HG03095 (cell line): ENCODE data around the gene GSTM3.
"Not testable (repeated sequence)": the region's sequence is repeated elsewhere in the genome, so short reads cannot be mapped to it uniquely, and the experiment has no call there.

Source experiments
- ATAC-seq: cut with Tn5 transposase; IDR thresholded peaks from one replicate; pipeline ENCODE4 v1.9.1; 2021; ENCODE audit warnings: moderate library complexity; ENCODE audit not compliant: unreplicated experiment

GSTM3 gene

GRCh38 chr1:109732390-109732881 lies 8.4 kb downstream of the GSTM3 start:
- ATAC-seq = no peak

DNA sequence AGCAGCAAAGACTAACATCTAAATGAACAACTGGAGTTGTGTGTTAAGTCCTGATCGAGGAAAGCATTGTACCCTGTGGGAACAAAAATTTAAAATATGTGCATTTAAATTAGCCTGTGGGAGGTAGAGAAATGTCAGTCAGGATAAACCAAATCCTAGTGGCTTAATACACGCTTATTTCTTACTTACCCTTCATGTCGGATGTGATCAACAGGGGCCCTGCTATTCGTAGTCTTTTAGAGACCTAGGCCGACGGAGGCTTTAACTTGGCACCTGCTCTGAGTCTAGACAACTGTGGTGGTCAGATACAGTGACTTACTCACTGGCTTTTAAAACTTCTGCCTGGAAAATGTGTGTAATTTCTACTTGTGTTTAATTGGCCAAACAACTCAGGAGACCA lies 10.2 kb downstream of the GSTM3 start:
- ATAC-seq = no peak

GRCh38 chr1:109728870-109729269 lies 12.0 kb downstream of the GSTM3 start:
- ATAC-seq = no peak

DNA sequence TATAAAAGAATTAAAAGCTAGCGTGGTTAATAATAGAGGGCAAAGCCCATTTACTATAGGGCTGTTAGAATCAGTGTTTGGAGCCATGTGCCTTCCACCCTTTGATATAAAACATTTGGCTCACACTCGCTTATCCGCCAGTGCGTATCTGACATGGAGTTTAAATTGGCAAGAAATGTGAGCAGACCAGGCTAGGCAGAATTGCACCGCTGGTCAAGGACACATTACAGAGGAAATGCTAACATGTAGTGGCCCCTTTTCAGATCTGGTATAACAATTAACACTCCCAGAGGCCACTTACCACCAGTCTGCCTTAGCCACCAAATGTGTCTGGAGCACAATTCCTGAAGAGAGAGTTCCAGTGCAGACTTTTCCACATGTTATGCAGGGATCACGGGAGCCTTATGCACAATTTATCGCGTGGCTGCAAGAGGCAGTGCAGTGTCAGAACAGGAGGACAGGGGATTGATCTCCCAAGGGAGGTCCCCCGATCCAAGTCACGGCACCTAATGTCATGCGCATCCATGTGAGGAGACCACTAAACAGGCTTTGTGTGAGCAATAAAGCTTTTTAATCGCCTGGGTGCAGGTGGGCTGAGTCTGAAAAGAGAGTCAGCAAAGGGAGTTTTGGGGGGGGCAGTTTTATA lies 14.0 kb downstream of the GSTM3 start:
- no peak for ATAC-seq

DNA sequence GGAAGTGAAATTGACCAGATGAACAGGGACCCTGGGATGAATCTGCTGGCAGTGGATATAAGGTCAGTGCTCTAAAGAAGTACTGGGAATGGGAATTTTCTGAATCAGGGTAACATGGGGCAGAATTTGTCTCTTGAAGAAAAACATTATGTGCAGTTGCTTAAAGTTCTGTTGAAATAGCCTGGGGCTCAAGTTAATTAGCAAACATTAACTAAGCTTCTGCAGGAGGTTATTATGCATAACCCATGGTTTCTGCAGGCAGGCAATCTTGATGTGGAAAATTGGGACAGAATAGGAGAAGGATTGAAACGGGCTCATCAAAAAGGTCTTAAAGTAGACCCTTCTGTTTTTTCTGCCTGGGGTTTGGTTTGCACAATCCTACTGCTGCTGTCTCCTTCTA lies 14.8 kb downstream of the GSTM3 start:
- ATAC-seq = no peak

DNA sequence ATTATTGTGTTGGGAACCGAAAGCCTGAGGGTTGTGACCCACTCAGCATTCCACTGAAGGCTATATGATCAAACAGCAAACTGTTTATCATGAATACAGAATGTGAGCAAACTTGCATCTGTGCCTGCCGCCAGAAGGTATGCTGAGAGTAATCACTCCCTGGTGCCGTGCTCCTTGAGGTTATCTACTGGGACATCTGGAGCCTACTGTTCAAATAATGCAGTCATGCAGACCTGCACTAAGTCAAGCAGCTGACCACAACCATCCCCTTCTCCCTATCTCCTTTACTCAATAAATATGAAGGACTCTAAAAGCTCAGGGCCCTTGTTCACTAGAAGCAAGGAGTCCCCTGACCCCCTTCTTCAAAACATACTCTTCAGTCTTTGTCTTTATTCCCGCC lies 15.3 kb downstream of the GSTM3 start:
- no peak for ATAC-seq

- ATAC-seq = no peak
Measured at GRCh38 chr1:109724933-109725332, 15.9 kb downstream of the GSTM3 start.

DNA sequence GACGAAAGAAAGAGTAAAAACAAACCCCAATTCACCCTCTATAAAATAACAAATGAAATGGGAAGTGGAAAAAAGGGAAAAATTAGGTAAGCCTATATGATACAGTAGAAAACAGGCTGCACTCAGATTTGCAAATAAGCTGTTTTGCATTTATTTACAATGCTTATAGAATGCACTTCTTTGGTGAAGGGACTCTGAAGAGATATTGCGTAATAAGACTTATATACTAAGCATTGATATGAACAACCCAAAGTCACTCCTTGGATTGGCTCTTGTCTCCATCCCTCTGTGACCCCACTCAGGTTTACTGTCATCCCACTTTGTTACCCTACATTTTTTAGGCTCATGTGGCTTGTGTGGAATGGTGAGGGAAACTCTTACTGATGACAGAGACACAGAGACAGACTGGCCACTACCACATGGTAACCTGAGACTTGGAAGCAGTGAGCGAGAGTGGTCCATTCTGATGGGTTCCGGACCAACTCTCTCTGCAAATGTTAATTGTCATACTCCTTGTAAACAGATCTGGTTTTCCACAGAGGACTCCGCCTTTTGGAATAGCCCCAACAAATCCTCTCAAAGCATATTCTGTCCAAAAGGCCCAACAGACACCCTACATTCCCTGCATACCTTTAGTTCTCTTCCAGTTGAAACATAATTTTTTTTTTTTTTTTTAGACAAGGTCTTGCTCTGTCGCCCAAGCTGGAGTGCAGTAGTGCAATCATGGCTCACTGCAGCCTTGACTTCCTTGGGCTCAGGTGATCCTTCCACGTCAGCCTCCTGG lies 17.7 kb downstream of the GSTM3 start:
- ATAC-seq = no peak

GRCh38 chr1:109721971-109722370 lies 18.9 kb downstream of the GSTM3 start:
- ATAC-seq = no peak

GRCh38 chr1:109721042-109721441 lies 19.8 kb downstream of the GSTM3 start:
- ATAC-seq = no peak

DNA sequence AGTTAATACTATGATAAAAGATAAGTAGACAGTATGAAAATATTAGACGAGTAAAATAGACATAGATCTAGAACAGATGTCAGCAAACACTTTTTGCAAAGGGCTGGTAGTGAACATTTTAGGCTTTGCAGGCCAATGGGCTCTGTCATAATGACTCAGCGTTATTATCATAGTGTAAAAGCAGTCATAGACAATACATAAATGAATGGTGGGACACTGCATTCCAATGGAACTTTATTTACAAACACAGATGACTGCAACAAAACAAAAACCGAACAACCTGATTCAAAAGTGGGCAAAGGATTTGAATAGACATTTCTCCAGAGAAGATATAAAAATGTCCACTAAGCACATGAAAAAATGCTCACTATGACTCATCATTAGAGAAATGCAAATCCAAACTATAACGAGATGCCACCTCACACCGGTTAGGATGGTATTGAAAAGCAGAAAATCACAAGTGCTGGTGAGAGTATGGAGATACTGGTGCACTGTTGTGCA lies 21.5 kb downstream of the GSTM3 start:
- no peak for ATAC-seq

DNA sequence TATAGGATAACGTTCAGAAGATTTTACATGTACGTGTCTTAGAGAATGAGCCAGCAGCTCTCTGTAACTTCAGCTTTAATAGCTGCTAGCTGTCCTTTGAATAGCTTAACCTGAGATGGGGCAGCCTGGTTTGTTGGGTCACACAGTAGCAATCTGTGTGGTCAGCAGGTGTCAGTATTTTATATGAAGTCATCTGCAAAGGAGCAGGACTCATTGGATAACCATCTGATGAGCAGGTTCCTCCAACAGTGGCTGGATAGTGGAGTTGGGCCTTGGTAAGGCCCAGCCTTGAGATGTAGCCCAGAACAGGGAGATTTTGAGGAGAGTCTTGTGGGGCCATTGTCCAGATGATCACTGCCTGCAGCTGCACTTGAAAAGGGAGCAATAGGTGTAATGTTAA lies 22.3 kb downstream of the GSTM3 start:
- ATAC-seq = no peak

DNA sequence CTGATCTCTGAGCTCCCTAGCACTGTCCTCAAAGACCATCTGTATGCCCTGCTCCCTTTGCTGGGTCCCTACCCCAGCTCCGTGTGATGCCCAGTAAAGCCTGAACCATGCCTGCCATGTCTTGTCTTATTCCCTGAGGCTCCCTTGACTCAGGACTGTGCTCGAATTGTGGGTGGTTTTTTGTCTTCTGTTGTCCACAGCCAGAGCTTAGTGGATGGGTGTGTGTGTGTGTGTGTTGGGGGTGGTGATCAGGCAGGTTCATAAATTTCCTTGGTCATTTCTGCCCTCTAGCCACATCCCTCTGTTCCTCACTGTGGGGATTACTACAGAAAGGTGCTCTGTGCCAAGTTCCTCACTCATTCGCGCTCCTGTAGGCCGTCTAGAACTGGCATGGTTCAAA lies 23.1 kb downstream of the GSTM3 start:
- no peak for ATAC-seq

GRCh38 chr1:109716570-109717090 lies 24.2 kb downstream of the GSTM3 start:
- no peak for ATAC-seq

- ATAC-seq = no peak
Measured at GRCh38 chr1:109716121-109716520, 24.7 kb downstream of the GSTM3 start.

GRCh38 chr1:109714661-109715372 lies 26.0 kb downstream of the GSTM3 start:
- no peak for ATAC-seq

- ATAC-seq = no peak
Measured at GRCh38 chr1:109713636-109714035, 27.2 kb downstream of the GSTM3 start.

GRCh38 chr1:109712321-109712864 lies 28.4 kb downstream of the GSTM3 start:
- ATAC-seq = no peak

- ATAC-seq = not testable (repeated sequence)
Measured at GRCh38 chr1:109711593-109712320, 29.1 kb downstream of the GSTM3 start, which contains the start of gene GSTM5. GSTM5 (plus strand) TSS chr1:109712251; CDS start chr1:109712313, 62 bp downstream.

DNA sequence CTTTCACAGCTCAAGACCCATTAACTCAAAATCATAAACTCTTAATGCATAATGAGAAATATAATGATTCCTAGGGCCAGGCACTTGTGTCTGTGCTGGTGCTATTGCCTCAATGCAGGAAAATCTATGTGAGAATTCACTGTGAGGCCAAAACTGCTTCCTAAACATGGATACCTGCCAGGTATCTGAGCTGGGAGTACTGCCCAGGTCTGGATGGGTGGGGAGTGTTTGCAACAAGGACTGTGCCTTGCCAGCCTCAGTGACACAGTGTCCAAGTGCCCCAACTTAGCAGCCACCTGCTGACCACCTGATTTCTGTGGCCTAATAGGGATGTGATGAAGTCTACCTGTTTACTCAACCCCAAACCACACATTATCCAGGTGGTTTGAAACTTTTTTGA lies 31.0 kb downstream of the GSTM3 start:
- not testable (repeated sequence) for ATAC-seq
